ENCODE results near the gene VILL.

DNA sequence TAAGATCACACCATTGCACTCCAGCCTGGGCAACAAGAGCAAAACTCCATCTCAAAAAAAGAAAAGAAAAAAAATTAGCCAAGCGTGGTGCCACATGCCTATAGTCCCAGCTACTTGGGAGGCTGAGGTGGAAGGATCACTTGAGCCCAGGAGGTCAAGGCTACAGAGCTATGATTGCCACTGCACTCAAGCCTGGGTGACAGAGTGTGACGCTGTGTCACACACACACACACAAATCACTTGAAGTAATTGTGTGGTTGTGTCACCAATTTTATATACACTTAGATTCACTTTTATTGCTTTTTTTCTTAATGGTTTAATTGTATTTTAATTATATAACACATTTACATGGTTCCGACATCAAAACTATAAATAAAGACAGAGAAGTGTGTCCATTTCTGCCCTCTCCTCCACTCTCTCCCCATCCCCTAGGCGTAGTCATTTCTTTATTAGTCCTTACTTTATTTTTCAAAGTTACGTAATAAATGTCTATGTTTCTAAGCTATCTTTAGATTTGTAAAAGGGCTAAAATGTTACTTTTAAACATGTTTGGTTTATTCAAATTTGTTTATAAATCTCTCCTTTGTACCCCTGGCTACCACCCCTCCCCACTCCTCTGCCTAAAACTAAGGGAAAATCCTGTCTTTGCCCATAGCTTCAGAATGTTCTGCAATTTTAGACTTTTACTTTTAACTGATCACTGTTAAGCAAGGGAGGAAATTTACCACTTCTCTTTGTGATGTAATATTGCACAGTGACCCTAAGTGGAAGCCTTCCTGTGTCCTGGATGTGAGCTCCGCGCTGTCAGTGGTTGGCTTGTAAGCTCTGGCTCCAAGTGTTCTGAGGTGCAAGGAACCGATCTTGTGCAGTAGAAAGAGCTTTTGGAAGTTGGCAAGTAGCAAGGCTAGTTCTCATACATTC lies 10.8 kb upstream of the VILL start:
- TF ChIP-seq, protein P1, sequence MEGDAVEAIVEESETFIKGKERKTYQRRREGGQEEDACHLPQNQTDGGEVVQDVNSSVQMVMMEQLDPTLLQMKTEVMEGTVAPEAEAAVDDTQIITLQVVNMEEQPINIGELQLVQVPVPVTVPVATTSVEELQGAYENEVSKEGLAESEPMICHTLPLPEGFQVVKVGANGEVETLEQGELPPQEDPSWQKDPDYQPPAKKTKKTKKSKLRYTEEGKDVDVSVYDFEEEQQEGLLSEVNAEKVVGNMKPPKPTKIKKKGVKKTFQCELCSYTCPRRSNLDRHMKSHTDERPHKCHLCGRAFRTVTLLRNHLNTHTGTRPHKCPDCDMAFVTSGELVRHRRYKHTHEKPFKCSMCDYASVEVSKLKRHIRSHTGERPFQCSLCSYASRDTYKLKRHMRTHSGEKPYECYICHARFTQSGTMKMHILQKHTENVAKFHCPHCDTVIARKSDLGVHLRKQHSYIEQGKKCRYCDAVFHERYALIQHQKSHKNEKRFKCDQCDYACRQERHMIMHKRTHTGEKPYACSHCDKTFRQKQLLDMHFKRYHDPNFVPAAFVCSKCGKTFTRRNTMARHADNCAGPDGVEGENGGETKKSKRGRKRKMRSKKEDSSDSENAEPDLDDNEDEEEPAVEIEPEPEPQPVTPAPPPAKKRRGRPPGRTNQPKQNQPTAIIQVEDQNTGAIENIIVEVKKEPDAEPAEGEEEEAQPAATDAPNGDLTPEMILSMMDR (IDR thresholded peaks at IDR 0.05; ENCODE audit: low read length): no peak
- TF ChIP-seq EZH2 (IDR thresholded peaks at IDR 0.05; ENCODE audit: borderline replicate concordance, low read length): no peak

All from OCI-LY1 (cell line).